GM19099 (cell line): ENCODE data around the gene CDK5R1.

Experiments
- POLR2A ChIP-seq: IDR thresholded peaks from 3 replicates; pipeline ENCODE4 v1.6.1; 2011; ENCODE audit warnings: low read depth; ENCODE audit not compliant: insufficient read length; ENCODE audit errors: extremely low read depth

CDK5R1 gene

DNA sequence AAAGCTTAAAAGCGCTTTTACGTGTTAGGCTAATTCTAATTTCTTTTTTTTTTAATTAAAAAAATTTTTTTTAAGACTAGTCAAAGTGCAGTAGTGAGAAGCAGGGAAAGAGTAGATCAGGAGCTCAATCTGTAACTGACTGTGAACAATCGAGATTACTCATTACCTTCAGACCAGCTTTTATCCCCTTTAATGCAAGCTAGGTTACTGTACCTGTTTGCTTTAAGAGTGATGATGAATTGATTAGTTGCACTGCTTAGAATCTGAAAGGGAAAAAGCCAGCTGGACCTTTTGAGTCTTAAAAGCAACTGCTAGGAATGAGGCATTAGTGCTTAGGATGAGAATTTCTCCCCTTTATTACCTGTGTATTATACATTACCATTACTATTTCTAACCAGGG is 23.5 kb upstream of the CDK5R1 start:
- no peak for TF ChIP-seq POLR2A

DNA sequence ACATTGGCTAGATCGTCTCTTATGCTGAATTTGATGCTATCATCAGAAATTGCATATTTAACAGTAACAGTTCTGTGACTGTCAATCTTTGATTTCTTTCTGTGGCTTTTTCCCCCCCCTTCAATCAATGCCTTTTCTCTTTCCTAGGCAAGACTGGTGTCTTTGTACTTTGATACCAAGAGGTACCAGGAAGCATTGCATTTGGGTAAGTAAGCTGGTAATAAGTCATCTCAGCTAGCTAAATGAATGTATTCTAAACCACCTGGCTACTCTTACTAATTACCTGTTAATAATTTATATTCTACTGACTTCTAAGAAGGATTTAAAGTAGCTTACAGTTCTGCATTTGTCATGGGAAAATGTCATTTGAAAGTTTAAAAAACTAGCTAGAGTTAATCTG is 22.4 kb upstream of the CDK5R1 start:
- TF ChIP-seq POLR2A: no peak

DNA sequence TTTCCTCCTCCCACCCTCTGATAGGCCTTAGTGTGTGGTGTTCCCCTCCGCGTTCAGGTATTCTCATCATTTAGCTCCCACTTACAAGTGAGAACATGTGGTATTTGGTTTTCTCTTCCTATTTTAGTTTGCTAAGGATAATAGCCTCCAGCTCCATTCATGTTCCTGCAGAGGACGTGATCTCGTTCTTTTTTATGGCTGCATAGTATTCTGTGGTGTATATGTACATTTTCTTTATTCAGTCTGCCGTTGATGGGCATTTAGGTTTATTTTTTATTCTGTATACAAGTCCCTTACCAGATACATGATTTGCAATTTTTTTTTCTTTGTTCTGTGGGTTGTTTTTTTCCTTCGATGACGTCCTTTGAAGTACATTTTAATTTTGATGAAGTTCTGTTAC is 18.8 kb upstream of the CDK5R1 start:
- no peak for TF ChIP-seq POLR2A

DNA sequence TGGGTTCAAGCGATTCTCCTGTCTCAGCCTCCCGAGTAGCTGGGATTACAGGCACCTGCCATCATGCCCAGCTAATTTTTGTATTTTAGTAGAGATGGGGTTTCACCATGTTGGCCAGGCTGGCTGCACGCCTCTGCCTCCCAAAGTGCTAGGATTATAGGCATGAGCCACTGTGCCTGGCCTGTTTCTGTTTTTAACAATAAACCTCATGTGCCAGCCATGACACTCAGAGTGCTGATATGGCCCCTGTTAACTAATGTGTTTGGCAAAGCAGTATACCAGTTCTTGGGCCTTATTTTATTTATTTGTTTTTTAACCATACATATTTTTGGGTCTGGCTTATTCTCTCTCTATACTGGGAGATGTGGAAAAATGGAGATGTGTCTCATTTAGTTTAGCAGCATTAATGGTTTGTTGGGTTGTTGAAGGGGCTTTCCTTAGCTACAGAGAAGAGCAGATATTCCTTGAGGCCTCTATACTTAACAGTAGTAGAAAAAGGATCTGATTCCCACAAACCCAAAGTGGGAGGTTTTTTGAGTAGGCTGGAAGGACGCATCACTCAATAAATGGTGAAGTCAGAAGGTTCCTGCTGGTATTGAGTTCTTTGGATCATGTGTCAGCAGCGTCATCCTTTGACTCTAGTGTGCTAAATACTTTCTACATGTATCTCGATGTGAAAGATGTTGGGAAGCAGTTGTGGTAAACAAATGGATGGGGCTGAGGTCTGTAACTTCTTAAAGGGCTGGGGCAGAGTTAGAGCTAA is 16.2 kb upstream of the CDK5R1 start:
- no peak for TF ChIP-seq POLR2A

DNA sequence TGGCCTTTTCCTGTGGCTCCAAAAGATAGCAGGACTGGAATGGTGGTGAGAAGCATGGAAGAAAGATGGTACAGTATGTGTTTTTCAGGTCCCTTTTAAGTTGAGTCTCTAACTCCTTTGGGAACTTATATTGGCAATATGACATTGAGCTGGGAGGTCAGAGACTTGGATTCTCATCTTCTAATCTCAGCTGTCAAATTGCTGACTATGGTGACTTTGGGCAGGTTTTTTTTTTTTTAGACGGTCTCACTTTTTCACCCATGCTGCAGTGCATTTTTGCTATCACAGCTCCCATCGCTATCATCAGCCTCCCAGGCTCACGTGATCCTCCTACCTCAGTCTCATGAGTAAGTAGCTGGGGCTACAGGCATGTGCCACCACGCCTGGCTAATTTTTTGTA is 15.1 kb upstream of the CDK5R1 start:
- no peak for TF ChIP-seq POLR2A

DNA sequence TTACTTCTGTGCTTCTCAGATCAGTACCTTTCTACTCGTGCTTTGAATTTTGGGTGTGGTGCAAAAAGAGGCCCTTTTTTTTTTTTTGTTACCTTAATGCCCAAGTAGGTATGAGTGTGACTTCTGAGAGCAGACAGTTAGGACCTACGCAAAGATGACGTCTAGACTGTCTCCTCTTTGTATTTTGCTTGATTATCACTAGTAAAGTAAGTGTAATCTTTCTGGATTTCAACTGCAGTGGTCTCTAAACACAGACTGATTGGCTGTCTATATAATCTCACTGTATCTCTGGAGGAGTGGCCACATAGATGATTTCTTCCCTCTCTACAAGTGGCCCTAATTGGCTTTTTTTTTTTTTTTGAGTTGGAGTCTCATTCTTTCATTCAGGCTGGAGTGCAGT is 11.5 kb upstream of the CDK5R1 start:
- no peak for TF ChIP-seq POLR2A

DNA sequence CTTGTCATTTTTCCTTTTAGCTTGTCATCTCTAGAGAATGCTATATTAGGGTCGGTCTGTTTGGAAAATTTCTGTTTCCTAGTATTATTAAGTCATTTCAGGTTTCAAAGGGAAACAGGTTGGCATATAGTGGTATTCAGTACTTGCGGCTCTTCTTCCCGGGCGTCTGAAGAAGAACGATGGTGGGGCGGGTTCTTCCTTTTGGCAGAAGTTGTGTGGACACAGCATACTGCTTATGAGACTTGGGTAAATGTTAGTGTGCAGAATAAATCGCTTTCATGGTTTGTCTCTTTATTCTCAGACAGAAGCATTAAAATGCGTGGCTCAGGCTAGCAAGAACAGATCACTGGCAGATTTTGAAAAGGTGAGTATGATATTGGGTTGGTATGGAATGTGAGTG is 9.6 kb upstream of the CDK5R1 start:
- TF ChIP-seq POLR2A: no peak

DNA sequence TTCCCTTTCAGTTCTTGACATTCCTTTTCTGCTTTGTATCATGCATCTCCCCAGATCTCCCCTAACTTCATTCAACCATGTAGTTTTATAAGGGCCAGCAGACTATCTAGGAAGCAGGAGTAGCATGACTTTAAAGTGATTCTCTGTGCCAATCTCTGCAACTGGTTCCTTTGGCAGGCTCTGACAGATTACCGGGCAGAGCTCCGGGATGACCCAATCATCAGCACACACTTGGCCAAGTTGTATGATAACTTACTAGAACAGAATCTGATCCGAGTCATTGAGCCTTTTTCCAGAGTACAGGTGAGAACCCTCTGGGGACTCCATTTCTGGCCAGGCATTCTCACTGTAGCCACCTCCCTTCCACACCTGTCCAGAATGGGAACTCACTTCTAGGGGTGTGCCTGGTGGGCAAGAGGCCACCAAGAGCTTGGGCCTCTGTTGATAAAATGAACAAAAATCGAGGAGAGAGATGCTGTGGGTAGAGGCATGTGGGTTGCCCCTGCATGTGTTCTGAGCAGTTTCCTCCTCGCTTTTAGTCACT is 7.6 kb upstream of the CDK5R1 start:
- no peak for TF ChIP-seq POLR2A

DNA sequence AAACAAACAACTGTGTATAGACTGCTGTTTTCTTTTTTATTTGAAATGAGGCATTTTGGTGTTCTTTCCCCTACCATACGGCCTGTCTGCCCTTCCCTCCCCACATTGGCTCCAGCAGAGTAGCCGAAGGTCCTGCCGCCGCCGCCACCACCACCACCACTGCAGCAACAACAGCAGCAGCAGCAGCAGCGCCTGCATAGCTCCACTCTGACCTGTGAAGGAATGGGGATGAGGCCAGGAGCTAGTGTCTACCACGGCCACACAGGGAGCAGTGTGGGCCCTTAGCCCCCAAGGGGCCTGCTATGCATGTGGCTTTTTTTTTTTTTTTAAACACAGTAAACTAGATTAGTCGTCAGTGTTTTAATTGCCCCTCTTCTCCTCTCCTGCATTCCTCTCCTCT is 5.6 kb upstream of the CDK5R1 start:
- TF ChIP-seq POLR2A: no peak

DNA sequence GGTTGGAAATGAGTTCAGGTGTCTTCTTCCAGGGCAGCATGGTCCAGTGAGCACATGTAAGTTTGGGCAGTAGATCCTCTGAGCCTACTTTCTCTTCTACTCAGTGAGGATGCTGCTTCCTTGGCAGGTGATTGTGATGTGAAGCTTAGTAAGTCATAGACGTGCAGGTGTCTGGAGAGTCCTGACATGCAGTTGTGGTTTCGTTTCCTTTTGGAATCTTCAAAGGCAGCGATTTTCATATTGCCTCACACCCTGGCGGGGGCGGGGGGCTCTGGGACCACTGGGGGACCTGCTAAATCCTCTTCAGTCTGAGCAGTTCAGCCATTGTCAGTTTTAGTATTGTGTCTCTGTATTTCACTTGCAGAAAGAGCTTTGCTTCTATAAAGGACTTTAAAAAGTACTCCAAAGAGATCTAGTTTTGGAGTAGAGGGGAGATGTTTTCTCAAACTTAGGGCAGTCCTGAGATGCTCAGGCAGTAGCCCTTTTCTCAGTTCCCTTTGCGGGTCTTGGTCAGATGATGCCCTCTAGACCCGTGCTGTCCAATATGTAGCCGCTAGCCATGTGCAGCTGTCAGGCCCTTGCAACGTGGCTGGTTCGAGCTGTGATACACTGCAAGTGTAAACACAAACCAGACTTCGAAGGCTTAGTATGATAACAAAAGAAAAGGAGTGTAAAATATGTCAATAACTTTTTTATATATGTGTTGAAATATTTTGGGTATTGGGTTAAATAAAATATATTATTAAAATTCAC is 4.0 kb upstream of the CDK5R1 start:
- no peak for TF ChIP-seq POLR2A

DNA sequence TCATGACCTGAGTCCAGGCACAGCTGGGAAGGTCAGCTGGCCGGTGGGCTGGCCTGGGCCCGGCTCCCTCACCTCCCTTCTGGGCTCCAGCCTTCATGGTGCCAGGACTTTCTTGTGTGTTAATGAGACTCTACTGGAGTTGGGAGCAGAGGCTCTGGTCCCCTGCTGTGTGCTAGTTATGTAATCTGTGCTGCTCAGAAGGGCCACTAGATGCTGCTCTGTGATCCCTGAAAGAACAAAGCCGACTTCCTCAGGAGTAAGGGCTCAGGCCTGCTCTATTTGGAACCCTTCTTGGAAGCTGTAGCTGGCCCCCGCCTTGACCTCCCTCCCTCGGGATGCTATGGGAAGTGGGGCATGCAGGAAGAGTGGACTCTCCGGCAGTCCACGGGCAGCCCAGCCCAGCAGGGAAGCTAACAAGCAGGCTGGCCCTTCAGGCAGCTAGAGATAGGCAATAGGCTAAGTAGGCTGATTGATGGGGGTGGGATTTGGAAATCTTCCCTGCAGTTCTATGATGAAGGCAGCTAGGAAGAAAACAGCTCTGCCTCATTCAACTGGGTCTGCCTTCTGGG is 3.3 kb upstream of the CDK5R1 start:
- no peak for TF ChIP-seq POLR2A

DNA sequence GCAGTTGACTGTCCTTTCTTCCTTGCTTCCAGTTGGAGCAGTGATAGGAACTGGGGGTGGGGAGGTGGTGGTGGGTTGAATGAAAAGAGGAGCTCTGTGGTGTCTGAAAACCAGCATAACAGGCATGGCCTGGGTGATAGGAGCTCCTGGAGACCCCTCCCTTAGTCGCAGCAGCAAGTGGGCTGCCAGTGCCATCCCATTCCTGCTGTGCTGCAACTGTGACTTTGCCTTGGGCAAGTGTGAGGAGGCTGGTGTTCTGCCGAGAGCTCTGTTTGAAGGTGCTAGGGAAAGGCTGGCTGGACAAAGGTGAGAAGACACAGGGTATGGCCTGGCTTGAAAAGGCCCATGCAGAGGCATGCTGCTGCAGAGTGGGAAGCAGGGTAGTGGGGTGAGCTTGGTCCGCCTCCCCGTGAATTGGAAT is 2.7 kb upstream of the CDK5R1 start:
- TF ChIP-seq POLR2A: no peak

DNA sequence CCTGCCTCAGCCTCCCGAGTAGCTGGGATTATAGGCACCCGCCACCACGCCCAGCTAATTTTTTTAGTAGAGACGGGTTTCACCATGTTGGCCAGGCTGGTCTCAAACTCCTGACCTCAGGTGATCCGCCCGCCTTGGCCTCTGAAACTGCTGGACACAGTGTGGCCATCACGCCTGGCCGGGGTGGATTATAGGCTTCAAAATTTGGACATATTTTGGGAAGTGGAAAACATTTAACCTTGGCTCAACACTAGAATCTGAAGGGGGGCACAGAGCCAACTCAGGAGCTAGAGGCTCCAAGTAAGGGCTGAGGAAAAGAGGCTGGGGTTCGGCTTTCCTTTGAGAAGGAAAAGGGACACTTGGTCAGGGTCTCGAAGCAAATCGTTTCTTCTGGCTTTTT is 2.2 kb upstream of the CDK5R1 start:
- TF ChIP-seq POLR2A: no peak

DNA sequence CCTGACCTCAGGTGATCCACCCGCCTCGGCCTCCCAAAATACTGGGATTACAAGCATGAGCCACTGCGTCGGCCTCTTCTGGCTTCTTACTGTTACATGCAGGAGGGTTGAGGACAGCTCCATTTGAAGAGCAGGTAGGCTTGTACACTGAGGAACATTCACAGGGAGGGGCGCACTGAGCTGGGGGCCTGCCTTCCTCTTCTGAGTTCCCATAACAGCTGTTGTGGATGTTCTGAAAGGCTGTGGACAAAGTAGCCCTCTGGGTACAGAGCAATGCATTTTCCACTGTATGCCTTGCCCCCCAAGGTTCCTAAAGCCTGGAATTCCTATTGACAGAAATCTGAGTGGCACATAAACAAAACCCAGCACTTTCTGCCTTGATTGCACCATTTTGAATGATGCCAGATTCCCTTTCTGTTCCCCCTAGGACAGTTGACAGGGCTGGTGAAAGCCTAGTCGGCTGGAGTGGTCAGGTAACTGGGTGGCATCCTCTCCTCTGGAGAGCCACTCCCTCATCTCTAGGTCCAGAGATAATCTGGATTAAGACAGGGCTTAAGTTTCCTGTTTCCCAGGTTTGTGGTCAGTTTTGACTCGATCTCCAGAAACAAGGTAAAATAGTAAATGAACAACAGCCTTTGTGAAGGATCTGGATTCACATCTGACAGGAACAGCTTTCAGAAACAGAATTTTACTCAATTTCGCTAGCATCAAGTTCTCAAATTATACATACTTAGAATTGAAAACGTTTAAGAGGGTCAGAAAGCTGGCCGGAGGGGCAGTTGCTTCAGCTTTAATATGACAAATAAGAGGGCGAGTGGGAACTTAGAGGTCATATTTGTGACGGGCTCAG is 1.3 kb upstream of the CDK5R1 start:
- TF ChIP-seq POLR2A: no peak
